AG04449 (cell line): ENCODE measurements around the gene FNTB.

Source experiments
- CTCF ChIA-PET: fragments of 350-600 bp; formaldehyde crosslinking; extraction: SDS; loops from one replicate; lab custom pipeline; 2021; ENCODE audit warnings: antibody characterized with exemption; lab: Yijun Ruan, JAX
- POLR2A ChIA-PET: fragments of 400-600, 350-600 bp; formaldehyde crosslinking; extraction: SDS; loops from one replicate; lab custom pipeline; 2020; ENCODE audit warnings: antibody characterized with exemption, inconsistent platforms; lab: Yijun Ruan, JAX
- DNase-seq: peaks from one replicate; pipeline ENCODE4 v3.0.0-alpha.2; 2010; ENCODE audit warnings: low read depth, low spot score
- H3K4me3 ChIP-seq: 2 replicates; pipeline ENCODE4 v1.5.1; 2011; ENCODE audit warnings: low read depth, mild to moderate bottlenecking, control low read depth, low read length
- TF ChIP-seq, protein P1 (sequence below): IDR thresholded peaks from one replicate; pipeline ENCODE4 v1.5.1; 2011; ENCODE audit warnings: mild to moderate bottlenecking, moderate library complexity, low read length, control low read depth, inconsistent platforms; ENCODE audit not compliant: insufficient read depth; ENCODE audit errors: missing control alignments

FNTB gene

DNA sequence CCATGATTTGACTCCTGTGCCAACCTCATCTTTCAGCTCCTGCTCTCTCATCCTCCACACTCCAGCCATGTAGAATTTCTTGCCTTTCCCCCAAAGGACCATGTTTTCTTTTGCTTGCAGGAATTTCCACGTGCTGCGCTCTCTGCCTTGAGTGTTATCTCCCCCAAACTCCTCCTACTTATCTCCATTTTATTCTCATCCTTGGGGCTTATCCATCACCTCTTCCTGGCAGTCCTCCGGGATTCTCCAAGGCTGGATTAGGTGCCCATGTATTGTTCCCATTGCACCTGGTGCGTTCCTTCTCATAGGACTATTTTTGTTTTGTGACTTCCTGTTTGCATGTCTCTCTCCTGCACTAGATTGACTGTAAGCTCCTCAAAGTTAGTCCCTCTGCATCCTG, 122.7 kb downstream of the FNTB start:
- DNase-seq, result no peak
- TF ChIP-seq, protein P1, sequence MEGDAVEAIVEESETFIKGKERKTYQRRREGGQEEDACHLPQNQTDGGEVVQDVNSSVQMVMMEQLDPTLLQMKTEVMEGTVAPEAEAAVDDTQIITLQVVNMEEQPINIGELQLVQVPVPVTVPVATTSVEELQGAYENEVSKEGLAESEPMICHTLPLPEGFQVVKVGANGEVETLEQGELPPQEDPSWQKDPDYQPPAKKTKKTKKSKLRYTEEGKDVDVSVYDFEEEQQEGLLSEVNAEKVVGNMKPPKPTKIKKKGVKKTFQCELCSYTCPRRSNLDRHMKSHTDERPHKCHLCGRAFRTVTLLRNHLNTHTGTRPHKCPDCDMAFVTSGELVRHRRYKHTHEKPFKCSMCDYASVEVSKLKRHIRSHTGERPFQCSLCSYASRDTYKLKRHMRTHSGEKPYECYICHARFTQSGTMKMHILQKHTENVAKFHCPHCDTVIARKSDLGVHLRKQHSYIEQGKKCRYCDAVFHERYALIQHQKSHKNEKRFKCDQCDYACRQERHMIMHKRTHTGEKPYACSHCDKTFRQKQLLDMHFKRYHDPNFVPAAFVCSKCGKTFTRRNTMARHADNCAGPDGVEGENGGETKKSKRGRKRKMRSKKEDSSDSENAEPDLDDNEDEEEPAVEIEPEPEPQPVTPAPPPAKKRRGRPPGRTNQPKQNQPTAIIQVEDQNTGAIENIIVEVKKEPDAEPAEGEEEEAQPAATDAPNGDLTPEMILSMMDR, result no peak
- no peak overlapping the region for H3K4me3 ChIP-seq
- ChIA-PET CTCF (no interaction called here), POLR2A (no interaction called here)

DNA sequence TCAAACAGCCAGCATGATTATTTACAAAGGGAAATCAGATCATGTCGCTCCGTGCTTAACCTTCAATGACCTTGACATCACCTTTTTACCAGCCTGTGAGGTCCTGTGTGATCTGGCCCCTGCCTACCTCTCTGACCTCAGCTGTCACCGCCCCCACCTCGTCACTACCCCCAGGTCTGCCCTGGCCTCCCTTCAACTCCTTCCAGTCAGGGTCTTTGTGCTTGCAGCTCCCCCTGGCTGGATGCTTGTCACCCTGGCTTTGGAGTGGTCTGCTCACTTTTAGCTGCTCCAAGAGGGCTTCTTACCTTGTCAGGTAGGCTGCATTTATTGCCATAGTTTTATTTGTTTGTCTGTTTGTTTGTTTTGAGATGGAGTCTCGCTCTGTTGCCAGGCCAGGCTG, 123.8 kb downstream of the FNTB start:
- H3K4me3 ChIP-seq, result no peak overlapping the region
- DNase-seq, result no peak
- POLR2A ChIA-PET, result no interaction called here
- CTCF ChIA-PET, result no interaction called here
- TF ChIP-seq, protein P1, result no peak
